ENCODE measurements around the gene TGM5. TPM values are rescaled to one million over a fixed set of nuclear protein-coding genes. Genes with fewer than 3 reads are reported as not detected.

The TGM5 gene
- polyA plus RNA-seq, 2 of the 4 experiments (the other 2 are of a cell fraction): not detected

DNA sequence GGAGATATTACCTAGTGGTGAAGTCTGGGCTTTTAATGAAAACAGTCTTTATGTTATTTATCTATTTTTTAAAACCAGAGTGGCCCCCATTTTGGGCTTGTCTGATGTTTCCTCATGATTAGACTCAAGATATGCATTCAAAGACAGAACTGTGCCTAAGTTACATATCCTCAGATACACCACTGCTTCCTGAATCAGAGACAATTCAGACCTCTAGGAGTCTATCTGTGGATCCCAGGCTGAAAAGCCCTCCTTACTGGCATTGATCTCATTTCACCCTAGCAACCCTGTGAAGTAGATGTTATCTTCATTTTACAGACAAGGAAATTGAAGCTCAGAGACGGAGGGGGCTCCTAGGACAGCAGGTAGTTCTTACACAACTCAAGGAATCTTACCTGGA lies 16.8 kb upstream of the TGM5 start:
- no peaks in the 10 kb centered on the region for H3K9me3 ChIP-seq
- H3K4me2 ChIP-seq: no peak overlapping the region
- H3K27ac ChIP-seq: no peak overlapping the region
- ATAC-seq (no peak), DNase-seq (ENCODE audit: low read depth in 1 of 2, low spot score in 1 of 2) (no peak), FAIRE-seq (no peak)
- H3K4me3 ChIP-seq: no peak overlapping the region
- CTCF ChIA-PET: interaction anchor here (1.1 to 4.3 kb wide), 3 partner anchors 58 to 86 kb away, joined by 7 to 34 read pairs (median 28); no protein-coding TSS in a partner anchor
- TF ChIP-seq, protein P1, sequence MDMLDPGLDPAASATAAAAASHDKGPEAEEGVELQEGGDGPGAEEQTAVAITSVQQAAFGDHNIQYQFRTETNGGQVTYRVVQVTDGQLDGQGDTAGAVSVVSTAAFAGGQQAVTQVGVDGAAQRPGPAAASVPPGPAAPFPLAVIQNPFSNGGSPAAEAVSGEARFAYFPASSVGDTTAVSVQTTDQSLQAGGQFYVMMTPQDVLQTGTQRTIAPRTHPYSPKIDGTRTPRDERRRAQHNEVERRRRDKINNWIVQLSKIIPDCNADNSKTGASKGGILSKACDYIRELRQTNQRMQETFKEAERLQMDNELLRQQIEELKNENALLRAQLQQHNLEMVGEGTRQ (IDR thresholded peaks at IDR 0.05): no peak
- TF ChIP-seq RARB (CRISPR knock-in tag; IDR thresholded peaks at IDR 0.05) (no peak), NPAS2 (CRISPR knock-in tag; IDR thresholded peaks at IDR 0.05; ENCODE audit: borderline replicate concordance) (no peak), MAFK (IDR thresholded peaks at IDR 0.05; ENCODE audit: partially characterized antibody) (no peak), BCL3 (IDR thresholded peaks at IDR 0.05) (no peak), ZNF302 (CRISPR knock-in tag; IDR thresholded peaks at IDR 0.05) (no peak), HOXB5 (CRISPR knock-in tag; IDR thresholded peaks at IDR 0.05) (no peak), ZFP36 (IDR thresholded peaks at IDR 0.05; ENCODE audit: borderline replicate concordance, partially characterized antibody) (no peak), SREBF2 (IDR thresholded peaks at IDR 0.05) (no peak), CEBPB (IDR thresholded peaks at IDR 0.05) (no peak)
- TF ChIP-seq, protein P2, sequence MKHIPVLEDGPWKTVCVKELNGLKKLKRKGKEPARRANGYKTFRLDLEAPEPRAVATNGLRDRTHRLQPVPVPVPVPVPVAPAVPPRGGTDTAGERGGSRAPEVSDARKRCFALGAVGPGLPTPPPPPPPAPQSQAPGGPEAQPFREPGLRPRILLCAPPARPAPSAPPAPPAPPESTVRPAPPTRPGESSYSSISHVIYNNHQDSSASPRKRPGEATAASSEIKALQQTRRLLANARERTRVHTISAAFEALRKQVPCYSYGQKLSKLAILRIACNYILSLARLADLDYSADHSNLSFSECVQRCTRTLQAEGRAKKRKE (CRISPR knock-in tag; IDR thresholded peaks at IDR 0.05; ENCODE audit: low read depth): no peak
- WGBS (ENCODE audit: missing lambda C conversion rate): 64% methylated on average over 1 of the region's 1 CpG
- H3K4me1 ChIP-seq: no peaks in the 10 kb centered on the region
- POLR2A ChIA-PET: no interaction called here

- ATAC-seq (no peak), FAIRE-seq (no peak), DNase-seq (ENCODE audit: low read depth in 1 of 2, low spot score in 1 of 2) (no peak)
- 42% methylated on average over 6 of the region's 12 CpGs for WGBS (ENCODE audit: missing lambda C conversion rate)
- Histone ChIP-seq H3K9me3 (no peaks in the 10 kb centered on the region), H3K4me2 (no peak overlapping the region), H3K4me1 (no peaks in the 10 kb centered on the region), H3K27ac (no peak overlapping the region), H3K4me3 (no peak overlapping the region)
- CTCF ChIA-PET: interaction anchor here (0.9 to 1.7 kb wide), 6 partner anchors 9 to 485 kb away, joined by 3 to 5 read pairs (median 4); partner anchors contain the start of gene CCNDBP1
- TF ChIP-seq, protein P3, sequence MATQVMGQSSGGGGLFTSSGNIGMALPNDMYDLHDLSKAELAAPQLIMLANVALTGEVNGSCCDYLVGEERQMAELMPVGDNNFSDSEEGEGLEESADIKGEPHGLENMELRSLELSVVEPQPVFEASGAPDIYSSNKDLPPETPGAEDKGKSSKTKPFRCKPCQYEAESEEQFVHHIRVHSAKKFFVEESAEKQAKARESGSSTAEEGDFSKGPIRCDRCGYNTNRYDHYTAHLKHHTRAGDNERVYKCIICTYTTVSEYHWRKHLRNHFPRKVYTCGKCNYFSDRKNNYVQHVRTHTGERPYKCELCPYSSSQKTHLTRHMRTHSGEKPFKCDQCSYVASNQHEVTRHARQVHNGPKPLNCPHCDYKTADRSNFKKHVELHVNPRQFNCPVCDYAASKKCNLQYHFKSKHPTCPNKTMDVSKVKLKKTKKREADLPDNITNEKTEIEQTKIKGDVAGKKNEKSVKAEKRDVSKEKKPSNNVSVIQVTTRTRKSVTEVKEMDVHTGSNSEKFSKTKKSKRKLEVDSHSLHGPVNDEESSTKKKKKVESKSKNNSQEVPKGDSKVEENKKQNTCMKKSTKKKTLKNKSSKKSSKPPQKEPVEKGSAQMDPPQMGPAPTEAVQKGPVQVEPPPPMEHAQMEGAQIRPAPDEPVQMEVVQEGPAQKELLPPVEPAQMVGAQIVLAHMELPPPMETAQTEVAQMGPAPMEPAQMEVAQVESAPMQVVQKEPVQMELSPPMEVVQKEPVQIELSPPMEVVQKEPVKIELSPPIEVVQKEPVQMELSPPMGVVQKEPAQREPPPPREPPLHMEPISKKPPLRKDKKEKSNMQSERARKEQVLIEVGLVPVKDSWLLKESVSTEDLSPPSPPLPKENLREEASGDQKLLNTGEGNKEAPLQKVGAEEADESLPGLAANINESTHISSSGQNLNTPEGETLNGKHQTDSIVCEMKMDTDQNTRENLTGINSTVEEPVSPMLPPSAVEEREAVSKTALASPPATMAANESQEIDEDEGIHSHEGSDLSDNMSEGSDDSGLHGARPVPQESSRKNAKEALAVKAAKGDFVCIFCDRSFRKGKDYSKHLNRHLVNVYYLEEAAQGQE (IDR thresholded peaks at IDR 0.05): no peak
- TF ChIP-seq RARB (CRISPR knock-in tag; IDR thresholded peaks at IDR 0.05): no peak
- TF ChIP-seq, protein P4, sequence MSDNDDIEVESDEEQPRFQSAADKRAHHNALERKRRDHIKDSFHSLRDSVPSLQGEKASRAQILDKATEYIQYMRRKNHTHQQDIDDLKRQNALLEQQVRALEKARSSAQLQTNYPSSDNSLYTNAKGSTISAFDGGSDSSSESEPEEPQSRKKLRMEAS (IDR thresholded peaks at IDR 0.05): no peak
- no peak for TF ChIP-seq POLR2AphosphoS2 (conservative IDR thresholded peaks at IDR 0.05; ENCODE audit: low read length)
- TF ChIP-seq HES2 (IDR thresholded peaks at IDR 0.05): no peak
- POLR2A ChIA-PET: no interaction called here
These were observed 15.3 kb upstream of the TGM5 start for GRCh38 chr15:43281926-43282602.

All from A549 (cell line).